ENCODE results near the gene NFATC1.
"Not testable (repeated sequence)": the region's sequence is repeated elsewhere in the genome, so short reads cannot be mapped to it uniquely, and the experiment has no call there.

NFATC1 gene

GRCh38 chr18:79478484-79479115 is 82.9 kb downstream of the NFATC1 start:
- DNase-seq = no peak

- no peak for DNase-seq
These were observed 83.5 kb downstream of the NFATC1 start for GRCh38 chr18:79479116-79479760.

GRCh38 chr18:79479761-79480161 is 84.0 kb downstream of the NFATC1 start:
- DNase-seq = no peak

GRCh38 chr18:79480171-79481045 is 84.7 kb downstream of the NFATC1 start:
- no peak for DNase-seq

- DNase-seq = no peak
These were observed 85.5 kb downstream of the NFATC1 start for GRCh38 chr18:79481046-79481790.

GRCh38 chr18:79483393-79483792 is 87.7 kb downstream of the NFATC1 start:
- not testable (repeated sequence) for DNase-seq

- no peak for DNase-seq
These were observed 88.3 kb downstream of the NFATC1 start for GRCh38 chr18:79483971-79484491.

- no peak for DNase-seq
These were observed 89.2 kb downstream of the NFATC1 start for GRCh38 chr18:79484661-79485621.

- no peak for DNase-seq
These were observed 90.1 kb downstream of the NFATC1 start for GRCh38 chr18:79485788-79486355.

- no peak for DNase-seq
These were observed 90.8 kb downstream of the NFATC1 start for GRCh38 chr18:79486356-79487182.

- no peak for DNase-seq
These were observed 91.6 kb downstream of the NFATC1 start for GRCh38 chr18:79487183-79487800.

GRCh38 chr18:79487801-79488201 is 92.1 kb downstream of the NFATC1 start:
- no peak for DNase-seq

GRCh38 chr18:79488311-79489050 is 92.8 kb downstream of the NFATC1 start:
- no peak for DNase-seq

GRCh38 chr18:79489051-79489898 is 93.5 kb downstream of the NFATC1 start:
- DNase-seq = no peak

- no peak for DNase-seq
These were observed 94.3 kb downstream of the NFATC1 start for GRCh38 chr18:79489899-79490625.

- no peak for DNase-seq
These were observed 94.9 kb downstream of the NFATC1 start for GRCh38 chr18:79490626-79491041.

- DNase-seq = no peak
These were observed 95.4 kb downstream of the NFATC1 start for GRCh38 chr18:79491081-79491551.
